Measurements from ENCODE around the gene ZNG1B. TPM values are rescaled to one million over a fixed set of nuclear protein-coding genes. Genes with fewer than 3 reads are reported as not detected.
"Not testable (repeated sequence)": the region's sequence is repeated elsewhere in the genome, so short reads cannot be mapped to it uniquely, and the experiment has no call there.

ZNG1B gene
- total and polyA plus RNA-seq, 9 of the 15 experiments (the other 6 are each of a cell fraction or from before 2014, with no cell fraction given) = 37.4 to 108 (median 45.0) TPM

GRCh38 chr2:113503094-113504042, 65.9 kb downstream of the ZNG1B start:
- in situ Hi-C loops (cut with MboI); H4K20me1 ChIP-seq (replicated peaks; ENCODE audit: control insufficient read depth, insufficient read depth, low read length); intact Hi-C loops (cut with micrococcal nuclease); H3K79me2 ChIP-seq (ENCODE audit: control insufficient read depth, insufficient read depth, low read length); H3K27ac ChIP-seq (ENCODE audit: extremely low read depth, low read depth, low read length); H3K27me3 ChIP-seq (ENCODE audit: control insufficient read depth in 2 of 2, insufficient read depth in 2 of 2, low read length in 2 of 2); FAIRE-seq; H3K36me3 ChIP-seq (ENCODE audit: control insufficient read depth, insufficient read depth, low read length); CTCF ChIA-PET (ENCODE audit: low intra/inter-chr PET ratio); H3K9me1 ChIP-seq (ENCODE audit: control insufficient read depth, insufficient read depth, low read length); POLR2A ChIA-PET; H3K9me3 ChIP-seq (replicated peaks; ENCODE audit: control insufficient read depth, insufficient read depth, low read depth, low read length); BruUV-seq (replicated peaks): not testable (repeated sequence)
- H3K4me3 ChIP-seq = peak overlapping the region; percentile 49
- WGBS (ENCODE audit: insufficient coverage, low coverage, missing lambda C conversion rate) = 2% methylated on average over 46 of the region's 116 CpGs
- H3K4me1 ChIP-seq (replicated peaks in 1 of 2; ENCODE audit: control insufficient read depth in 2 of 2, insufficient read depth in 2 of 2, low read length in 2 of 2) = peaks cover 2 to 18% of the 10 kb centered on the region in 2 experiments; a peak in 2 of 5 replicates
- DNase-seq (ENCODE audit: extremely low read depth in 1 of 4, low spot score in 3 of 4) (peak; percentile 19 to 42 (median 26)), ATAC-seq (peak; percentile 85)
- H2AFZ ChIP-seq (ENCODE audit: low read depth, low read length) = peak overlapping the region; percentile 84
- peak overlapping the region in 1 of 2 experiments; percentile 89; a peak in 2 of 4 replicates for H3K9ac ChIP-seq (ENCODE audit: insufficient read depth in 1 of 2, low read depth in 2 of 2, low read length in 2 of 2)
- H3K4me2 ChIP-seq (ENCODE audit: insufficient read depth, low read length) = peak overlapping the region; percentile 66
- peak; percentile 60; the same call in 1 of the 2 replicates for TF ChIP-seq POLR2G (IDR thresholded peaks at IDR 0.05; ENCODE audit: low read depth, low read length)
- TF ChIP-seq RBFOX2 (IDR thresholded peaks at IDR 0.05; ENCODE audit: low read depth, low read length) = 0 out of 2 replicates have a peak, but pooled peaks have one; percentile 33
- TF ChIP-seq NRF1 (conservative IDR thresholded peaks at IDR 0.05 in 1 of 2, IDR thresholded peaks at IDR 0.05 in 1 of 2) = peak; percentile 67 to 68
- 0 out of 2 replicates have a peak, but pooled peaks have one; percentile 18 for TF ChIP-seq CXXC5 (CRISPR knock-in tag; IDR thresholded peaks at IDR 0.05)
- peak; percentile 43; the same call in 1 of the 2 replicates for TF ChIP-seq ZBTB1 (CRISPR knock-in tag; IDR thresholded peaks at IDR 0.05; ENCODE audit: borderline replicate concordance, low read depth)
- TF ChIP-seq E2F6 (IDR thresholded peaks at IDR 0.05; ENCODE audit: borderline replicate concordance in 1 of 2, extremely low read depth in 1 of 2, insufficient read depth in 1 of 2, insufficient read length in 1 of 2, low read depth in 1 of 2, low read length in 1 of 2, poor library complexity in 1 of 2, severe bottlenecking in 1 of 2) = peak in 1 of 2 experiments; percentile 56
